Neural cell (in vitro differentiated cells): ENCODE results near the gene ITM2C.

Source experiments
- EP300 ChIP-seq: fragments of 450-650 bp; conservative IDR thresholded peaks from 2 replicates; pipeline ENCODE4 v1.6.1; 2014; ENCODE audit warnings: antibody characterized with exemption, mild to moderate bottlenecking, moderate library complexity; ENCODE audit not compliant: poor library complexity, severe bottlenecking
- EZH2 ChIP-seq: fragments of 200-600, 300-800 bp; shearing (Covaris generic), sonication (generic); IDR thresholded peaks from 2 replicates; pipeline ENCODE4 v1.6.1; 2014; ENCODE audit warnings: antibody characterized with exemption, low read length, borderline replicate concordance, mild to moderate bottlenecking; ENCODE audit not compliant: insufficient read depth, poor library complexity, severe bottlenecking
- TAF1 ChIP-seq: IDR thresholded peaks from 2 replicates; pipeline ENCODE4 v1.6.1; 2012; ENCODE audit warnings: low read depth
- TF ChIP-seq, protein P1 (sequence below): fragments of 450-650 bp; IDR thresholded peaks from 2 replicates; pipeline ENCODE4 v1.5.1; 2014; ENCODE audit warnings: antibody characterized with exemption, mild to moderate bottlenecking, moderate library complexity; ENCODE audit not compliant: poor library complexity, severe bottlenecking

DNA sequence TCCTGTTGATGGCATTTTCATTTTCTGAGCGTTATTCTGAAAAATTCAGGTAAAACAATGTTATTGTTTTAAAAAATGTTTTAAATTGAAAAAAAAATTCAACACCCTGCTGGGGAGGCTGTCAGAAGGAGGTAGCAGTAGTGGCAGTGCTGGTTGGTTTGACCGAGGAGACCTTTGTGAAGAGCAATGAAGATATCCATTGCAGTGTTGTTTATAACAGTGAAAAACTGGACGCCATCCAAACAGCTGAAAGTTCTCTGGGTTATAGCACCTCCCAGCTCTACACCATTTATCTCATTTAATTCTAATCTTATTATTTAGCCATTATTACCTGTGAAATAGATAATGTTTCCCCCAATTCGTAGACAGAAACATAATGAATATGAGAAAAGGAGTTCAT, 12.6 kb upstream of the ITM2C start:
- TF ChIP-seq, protein P1, sequence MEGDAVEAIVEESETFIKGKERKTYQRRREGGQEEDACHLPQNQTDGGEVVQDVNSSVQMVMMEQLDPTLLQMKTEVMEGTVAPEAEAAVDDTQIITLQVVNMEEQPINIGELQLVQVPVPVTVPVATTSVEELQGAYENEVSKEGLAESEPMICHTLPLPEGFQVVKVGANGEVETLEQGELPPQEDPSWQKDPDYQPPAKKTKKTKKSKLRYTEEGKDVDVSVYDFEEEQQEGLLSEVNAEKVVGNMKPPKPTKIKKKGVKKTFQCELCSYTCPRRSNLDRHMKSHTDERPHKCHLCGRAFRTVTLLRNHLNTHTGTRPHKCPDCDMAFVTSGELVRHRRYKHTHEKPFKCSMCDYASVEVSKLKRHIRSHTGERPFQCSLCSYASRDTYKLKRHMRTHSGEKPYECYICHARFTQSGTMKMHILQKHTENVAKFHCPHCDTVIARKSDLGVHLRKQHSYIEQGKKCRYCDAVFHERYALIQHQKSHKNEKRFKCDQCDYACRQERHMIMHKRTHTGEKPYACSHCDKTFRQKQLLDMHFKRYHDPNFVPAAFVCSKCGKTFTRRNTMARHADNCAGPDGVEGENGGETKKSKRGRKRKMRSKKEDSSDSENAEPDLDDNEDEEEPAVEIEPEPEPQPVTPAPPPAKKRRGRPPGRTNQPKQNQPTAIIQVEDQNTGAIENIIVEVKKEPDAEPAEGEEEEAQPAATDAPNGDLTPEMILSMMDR: no peak
- no peak for TF ChIP-seq EZH2
- TF ChIP-seq TAF1: no peak
- TF ChIP-seq EP300: no peak
